ENCODE data around the gene RAB11FIP4.
"Not testable (repeated sequence)": the region's sequence is repeated elsewhere in the genome, so short reads cannot be mapped to it uniquely, and the experiment has no call there.

Gene RAB11FIP4

DNA sequence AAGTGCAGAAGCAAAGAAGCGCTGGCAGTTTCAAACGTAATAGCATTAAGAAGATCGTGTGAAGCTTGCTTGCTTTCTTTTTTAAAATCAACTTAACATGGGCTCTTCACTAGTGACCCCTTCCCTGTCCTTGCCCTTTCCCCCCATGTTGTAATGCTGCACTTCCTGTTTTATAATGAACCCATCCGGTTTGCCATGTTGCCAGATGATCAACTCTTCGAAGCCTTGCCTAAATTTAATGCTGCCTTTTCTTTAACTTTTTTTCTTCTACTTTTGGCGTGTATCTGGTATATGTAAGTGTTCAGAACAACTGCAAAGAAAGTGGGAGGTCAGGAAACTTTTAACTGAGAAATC is 17.4 kb upstream of the RAB11FIP4 start:
- no peak overlapping the region for H3K4me3 ChIP-seq (ENCODE audit: low read depth, low read length)
- no peak for DNase-seq
- no peaks in the 10 kb centered on the region for H3K27me3 ChIP-seq (ENCODE audit: insufficient read depth, low read depth, severe bottlenecking)
- peaks cover 18% of the 10 kb centered on the region for H3K36me3 ChIP-seq
- no peaks in the 10 kb centered on the region for H3K9me3 ChIP-seq (ENCODE audit: severe bottlenecking)
- TF ChIP-seq, protein P1, sequence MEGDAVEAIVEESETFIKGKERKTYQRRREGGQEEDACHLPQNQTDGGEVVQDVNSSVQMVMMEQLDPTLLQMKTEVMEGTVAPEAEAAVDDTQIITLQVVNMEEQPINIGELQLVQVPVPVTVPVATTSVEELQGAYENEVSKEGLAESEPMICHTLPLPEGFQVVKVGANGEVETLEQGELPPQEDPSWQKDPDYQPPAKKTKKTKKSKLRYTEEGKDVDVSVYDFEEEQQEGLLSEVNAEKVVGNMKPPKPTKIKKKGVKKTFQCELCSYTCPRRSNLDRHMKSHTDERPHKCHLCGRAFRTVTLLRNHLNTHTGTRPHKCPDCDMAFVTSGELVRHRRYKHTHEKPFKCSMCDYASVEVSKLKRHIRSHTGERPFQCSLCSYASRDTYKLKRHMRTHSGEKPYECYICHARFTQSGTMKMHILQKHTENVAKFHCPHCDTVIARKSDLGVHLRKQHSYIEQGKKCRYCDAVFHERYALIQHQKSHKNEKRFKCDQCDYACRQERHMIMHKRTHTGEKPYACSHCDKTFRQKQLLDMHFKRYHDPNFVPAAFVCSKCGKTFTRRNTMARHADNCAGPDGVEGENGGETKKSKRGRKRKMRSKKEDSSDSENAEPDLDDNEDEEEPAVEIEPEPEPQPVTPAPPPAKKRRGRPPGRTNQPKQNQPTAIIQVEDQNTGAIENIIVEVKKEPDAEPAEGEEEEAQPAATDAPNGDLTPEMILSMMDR (IDR thresholded peaks at IDR 0.05; ENCODE audit: low read depth, low read length) = no peak
- no peak overlapping the region for H3K27ac ChIP-seq

DNA sequence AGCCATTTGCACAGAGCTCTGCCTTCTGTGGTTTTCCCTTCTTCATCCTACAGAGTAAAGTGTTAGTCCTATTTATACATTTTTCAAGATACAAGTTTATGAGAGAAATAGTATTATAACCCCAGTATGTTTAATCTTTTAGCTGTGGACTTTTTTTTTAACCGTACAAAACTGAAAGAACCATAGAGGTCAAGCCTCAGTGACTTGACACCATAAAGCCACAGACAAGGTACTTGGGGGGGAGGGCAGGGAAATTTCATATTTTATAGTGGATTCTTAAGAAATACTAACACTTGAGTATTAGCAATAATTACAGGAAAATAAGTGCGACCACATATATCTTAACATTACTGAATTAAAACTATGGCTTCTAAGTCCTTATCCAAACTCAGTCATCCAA is 17.0 kb upstream of the RAB11FIP4 start:
- TF ChIP-seq, protein P1 (IDR thresholded peaks at IDR 0.05; ENCODE audit: low read depth, low read length) = no peak
- Histone ChIP-seq H3K4me3 (ENCODE audit: low read depth, low read length) (no peak overlapping the region), H3K36me3 (peaks cover 18% of the 10 kb centered on the region)

DNA sequence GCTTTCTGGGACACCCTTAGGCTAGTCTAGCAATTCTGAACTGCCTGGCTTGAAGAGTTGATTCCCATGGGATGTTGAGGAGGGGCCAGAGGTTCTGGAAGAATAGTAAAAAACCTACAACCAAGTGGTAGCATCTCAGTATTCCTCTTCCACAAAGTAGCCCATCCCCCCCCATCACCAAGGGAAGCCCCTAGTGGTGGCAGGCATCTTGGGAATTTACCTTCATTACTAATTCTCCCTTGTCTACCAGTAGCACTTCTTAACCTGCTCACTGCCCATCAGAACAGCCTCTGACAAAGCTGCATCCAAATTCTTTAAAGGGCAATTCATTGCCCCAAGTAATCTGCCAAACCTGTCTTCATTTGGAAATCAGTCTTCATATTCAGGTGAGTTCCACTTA is 12.8 kb upstream of the RAB11FIP4 start:
- H3K27me3 ChIP-seq (ENCODE audit: insufficient read depth, low read depth, severe bottlenecking) = no peaks in the 10 kb centered on the region
- H3K4me3 ChIP-seq (ENCODE audit: low read depth, low read length) = no peak overlapping the region
- no peak for DNase-seq
- TF ChIP-seq, protein P1 (IDR thresholded peaks at IDR 0.05; ENCODE audit: low read depth, low read length) = peak; percentile 37
- no peaks in the 10 kb centered on the region for H3K9me3 ChIP-seq (ENCODE audit: severe bottlenecking)
- peaks cover 13% of the 10 kb centered on the region for H3K36me3 ChIP-seq
- no peak overlapping the region for H3K27ac ChIP-seq

More for the DNA sequence above, 17.0 kb upstream of the RAB11FIP4 start:
- Histone ChIP-seq H3K27me3 (ENCODE audit: insufficient read depth, low read depth, severe bottlenecking) (no peaks in the 10 kb centered on the region), H3K9me3 (ENCODE audit: severe bottlenecking) (no peaks in the 10 kb centered on the region), H3K27ac (no peak overlapping the region)
- no peak for DNase-seq

DNA sequence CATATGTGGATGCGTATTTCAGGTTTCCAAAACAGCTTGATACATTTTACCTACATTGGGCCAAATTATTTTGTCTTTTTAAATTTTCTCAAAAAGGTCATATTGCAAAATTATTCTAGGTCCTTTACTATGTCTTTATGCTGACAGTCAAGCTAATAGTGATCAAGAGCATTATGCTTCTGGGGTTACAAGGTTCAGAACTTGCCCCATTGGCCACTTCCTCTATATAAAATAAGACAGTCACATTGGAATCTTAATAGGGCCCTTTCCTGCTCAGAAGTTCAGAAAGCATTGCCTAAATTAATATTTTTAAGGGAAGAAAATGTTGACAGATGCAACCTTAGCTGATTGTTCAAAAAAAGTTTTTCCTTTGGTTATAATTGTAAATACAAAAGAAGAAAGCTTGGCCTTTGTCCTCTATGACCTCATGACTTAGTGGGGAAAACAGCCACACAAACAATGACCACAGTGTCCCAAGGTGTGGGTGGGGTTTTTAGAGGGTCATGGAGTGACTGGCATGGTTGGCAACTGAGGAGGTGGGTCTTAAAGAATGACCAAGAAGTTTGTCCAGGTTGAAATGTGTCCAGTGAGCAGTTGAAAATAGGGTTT is 11.8 kb upstream of the RAB11FIP4 start:
- H3K4me3 ChIP-seq (ENCODE audit: low read depth, low read length) = no peak overlapping the region
- peaks cover 6% of the 10 kb centered on the region for H3K36me3 ChIP-seq
- TF ChIP-seq, protein P1 (IDR thresholded peaks at IDR 0.05; ENCODE audit: low read depth, low read length) = no peak
- no peak overlapping the region for H3K27ac ChIP-seq
- H3K27me3 ChIP-seq (ENCODE audit: insufficient read depth, low read depth, severe bottlenecking) = no peaks in the 10 kb centered on the region
- DNase-seq = no peak
- H3K9me3 ChIP-seq (ENCODE audit: severe bottlenecking) = no peaks in the 10 kb centered on the region

DNA sequence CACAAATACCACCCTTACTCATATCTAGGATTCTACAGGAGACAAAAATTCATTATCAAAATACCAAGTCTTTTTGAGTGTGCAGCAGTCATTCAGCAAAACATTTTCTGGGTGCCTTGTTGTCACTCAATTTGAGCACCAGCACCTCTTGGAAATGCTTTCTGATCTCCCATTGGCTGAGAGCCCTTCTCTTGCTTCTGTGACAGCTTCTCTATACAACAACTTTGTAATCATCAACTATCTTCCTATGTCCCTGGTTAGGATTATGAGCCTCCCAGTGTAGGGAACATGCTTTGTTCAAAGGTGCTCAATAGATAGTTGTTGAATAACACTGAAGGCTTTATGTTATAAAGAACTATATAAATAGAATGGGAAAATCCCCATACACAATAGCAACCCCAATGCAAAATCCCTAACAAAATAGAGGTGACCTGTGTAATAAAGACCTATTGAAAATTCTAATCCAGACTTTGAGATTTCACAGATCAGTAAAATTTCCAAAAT is 10.3 kb upstream of the RAB11FIP4 start:
- no peaks in the 10 kb centered on the region; the same call in 1 of the 2 replicates for H3K36me3 ChIP-seq
- no peaks in the 10 kb centered on the region for H3K9me3 ChIP-seq (ENCODE audit: severe bottlenecking)
- DNase-seq = no peak
- H3K4me3 ChIP-seq (ENCODE audit: low read depth, low read length) = no peak overlapping the region
- TF ChIP-seq, protein P1 (IDR thresholded peaks at IDR 0.05; ENCODE audit: low read depth, low read length) = no peak
- no peaks in the 10 kb centered on the region for H3K27me3 ChIP-seq (ENCODE audit: insufficient read depth, low read depth, severe bottlenecking)
- H3K27ac ChIP-seq = no peak overlapping the region

DNA sequence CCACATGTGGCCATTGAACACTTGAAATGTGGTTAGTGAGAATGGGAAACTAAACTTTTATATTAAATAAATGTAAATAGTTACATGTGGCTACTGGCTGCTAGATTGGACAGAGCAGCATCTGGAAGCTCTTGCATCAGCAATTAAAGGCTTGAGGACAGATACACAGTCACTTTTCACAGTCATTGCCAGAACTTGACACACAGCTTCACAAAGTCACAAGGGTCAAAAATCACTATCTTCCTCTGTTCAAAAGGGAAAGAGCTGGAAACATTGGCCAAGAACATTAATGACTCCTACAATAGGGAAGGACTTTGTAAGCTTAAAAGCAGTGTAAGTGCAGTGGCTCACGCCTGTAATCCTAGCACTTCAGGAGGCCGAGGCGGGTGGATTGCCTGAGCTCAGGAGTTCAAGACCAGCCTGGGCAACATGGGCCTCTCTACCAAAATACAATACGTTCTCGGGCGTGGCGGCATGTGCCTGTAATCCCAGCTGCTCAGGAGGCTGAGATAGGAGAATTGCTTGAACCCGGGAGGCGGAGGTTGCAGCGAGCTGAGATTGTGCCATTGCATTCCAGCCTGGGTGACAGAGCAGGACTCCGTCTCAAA is 8.7 kb upstream of the RAB11FIP4 start:
- H3K9me3 ChIP-seq (ENCODE audit: severe bottlenecking); H3K36me3 ChIP-seq; H3K27me3 ChIP-seq (ENCODE audit: insufficient read depth, low read depth, severe bottlenecking): not testable (repeated sequence)

DNA sequence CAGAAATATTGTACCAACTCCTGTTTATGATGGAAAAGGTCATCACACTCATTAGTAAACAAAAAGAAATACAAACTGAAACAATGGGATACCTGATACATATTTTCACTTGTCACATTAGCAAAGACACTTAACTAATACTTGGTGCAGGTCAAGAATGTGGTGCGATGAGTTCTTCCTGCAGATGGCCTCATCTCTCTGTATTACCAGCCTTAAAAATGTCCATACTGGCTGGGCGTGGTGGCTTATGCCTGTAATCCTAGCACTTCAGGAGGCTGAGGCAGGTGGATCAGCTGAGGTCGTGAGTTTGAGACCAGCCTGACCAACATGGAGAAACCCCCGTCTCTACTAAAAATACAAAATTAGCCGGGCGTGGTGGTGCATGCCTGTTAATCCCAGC is 8.0 kb upstream of the RAB11FIP4 start:
- H3K9me3 ChIP-seq (ENCODE audit: severe bottlenecking); H3K27ac ChIP-seq; H3K36me3 ChIP-seq; H3K4me3 ChIP-seq (ENCODE audit: low read depth, low read length); H3K27me3 ChIP-seq (ENCODE audit: insufficient read depth, low read depth, severe bottlenecking): not testable (repeated sequence)
- DNase-seq = peak; percentile 34

More for the DNA sequence above, 8.7 kb upstream of the RAB11FIP4 start:
- not testable (repeated sequence) for H3K27ac ChIP-seq; H3K4me3 ChIP-seq (ENCODE audit: low read depth, low read length); DNase-seq

Measured in WERI-Rb-1 (cell line).